ENCODE results near the gene MAPK8. TPM values are rescaled to one million over a fixed set of nuclear protein-coding genes. Genes with fewer than 3 reads are reported as not detected.

Gene MAPK8
- total RNA-seq, 4 donors from 2014 or later = 27.4 to 43.5 (median 36.5) TPM

DNA sequence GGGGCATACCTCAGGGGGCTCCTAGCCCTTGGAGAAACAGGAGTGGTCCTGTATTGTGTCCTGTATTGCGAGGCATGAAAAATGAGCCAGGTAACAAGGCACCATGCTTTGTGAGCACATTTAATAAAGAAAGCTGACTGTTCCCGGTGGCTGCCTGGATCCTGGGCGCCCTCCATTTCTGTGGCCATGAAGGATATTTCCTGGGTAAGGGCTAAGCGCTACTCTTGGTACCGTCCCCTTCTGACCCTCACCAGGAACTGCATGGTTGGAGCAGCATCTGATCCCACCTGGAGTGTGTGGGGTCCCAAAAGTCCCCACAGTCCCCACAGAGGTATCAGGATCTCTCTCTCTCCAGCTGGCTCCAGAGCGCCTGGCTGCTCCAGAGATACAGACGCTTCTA is 139.5 kb downstream of the MAPK8 start:
- no peak for DNase-seq
- Histone ChIP-seq H3K4me1 (no peaks in the 10 kb centered on the region), H3K36me3 (no peaks in the 10 kb centered on the region), H3K27me3 (no peaks in the 10 kb centered on the region), H3K27ac (no peak overlapping the region), H3K9me3 (no peaks in the 10 kb centered on the region), H3K4me3 (no peak overlapping the region)
- intact Hi-C loops (cut with DNase I) = no loop called here
- WGBS, 2 donors = 78 to 87% methylated on average over 3 to 7 of the region's 7 CpGs
- TF ChIP-seq, protein P1, sequence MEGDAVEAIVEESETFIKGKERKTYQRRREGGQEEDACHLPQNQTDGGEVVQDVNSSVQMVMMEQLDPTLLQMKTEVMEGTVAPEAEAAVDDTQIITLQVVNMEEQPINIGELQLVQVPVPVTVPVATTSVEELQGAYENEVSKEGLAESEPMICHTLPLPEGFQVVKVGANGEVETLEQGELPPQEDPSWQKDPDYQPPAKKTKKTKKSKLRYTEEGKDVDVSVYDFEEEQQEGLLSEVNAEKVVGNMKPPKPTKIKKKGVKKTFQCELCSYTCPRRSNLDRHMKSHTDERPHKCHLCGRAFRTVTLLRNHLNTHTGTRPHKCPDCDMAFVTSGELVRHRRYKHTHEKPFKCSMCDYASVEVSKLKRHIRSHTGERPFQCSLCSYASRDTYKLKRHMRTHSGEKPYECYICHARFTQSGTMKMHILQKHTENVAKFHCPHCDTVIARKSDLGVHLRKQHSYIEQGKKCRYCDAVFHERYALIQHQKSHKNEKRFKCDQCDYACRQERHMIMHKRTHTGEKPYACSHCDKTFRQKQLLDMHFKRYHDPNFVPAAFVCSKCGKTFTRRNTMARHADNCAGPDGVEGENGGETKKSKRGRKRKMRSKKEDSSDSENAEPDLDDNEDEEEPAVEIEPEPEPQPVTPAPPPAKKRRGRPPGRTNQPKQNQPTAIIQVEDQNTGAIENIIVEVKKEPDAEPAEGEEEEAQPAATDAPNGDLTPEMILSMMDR (IDR thresholded peaks at IDR 0.05) = no peak
- no peak for TF ChIP-seq POLR2A (IDR thresholded peaks at IDR 0.05)

DNA sequence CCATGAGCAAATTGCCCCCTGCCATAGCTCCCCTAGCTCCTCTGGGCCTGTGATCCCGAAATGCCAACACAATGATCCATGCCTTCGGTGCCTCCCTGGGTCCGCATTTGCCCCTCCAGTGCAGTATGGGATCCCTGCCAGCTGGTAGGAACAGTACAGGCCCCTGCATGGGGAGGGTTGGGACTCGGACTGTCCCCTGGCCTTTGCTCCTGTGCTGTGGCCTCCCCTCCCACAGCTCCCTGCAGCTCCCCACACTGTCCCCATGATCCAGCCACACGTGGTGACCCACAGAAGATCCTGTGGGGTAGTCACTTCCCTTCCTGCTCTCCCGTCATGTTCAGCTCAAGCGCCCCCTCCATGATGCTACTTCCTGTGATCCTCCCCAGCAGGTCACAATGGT is 140.3 kb downstream of the MAPK8 start:
- Histone ChIP-seq H3K4me1 (no peaks in the 10 kb centered on the region), H3K9me3 (no peaks in the 10 kb centered on the region), H3K27me3 (no peaks in the 10 kb centered on the region), H3K36me3 (no peaks in the 10 kb centered on the region), H3K27ac (no peak overlapping the region), H3K4me3 (no peak overlapping the region)
- intact Hi-C loops (cut with DNase I) = no loop called here
- WGBS, 2 donors = 79 to 100% methylated on average over 1 to 7 of the region's 7 CpGs
- DNase-seq = no peak
- no peak for TF ChIP-seq POLR2A (IDR thresholded peaks at IDR 0.05)
- TF ChIP-seq, protein P1 (IDR thresholded peaks at IDR 0.05) = no peak

DNA sequence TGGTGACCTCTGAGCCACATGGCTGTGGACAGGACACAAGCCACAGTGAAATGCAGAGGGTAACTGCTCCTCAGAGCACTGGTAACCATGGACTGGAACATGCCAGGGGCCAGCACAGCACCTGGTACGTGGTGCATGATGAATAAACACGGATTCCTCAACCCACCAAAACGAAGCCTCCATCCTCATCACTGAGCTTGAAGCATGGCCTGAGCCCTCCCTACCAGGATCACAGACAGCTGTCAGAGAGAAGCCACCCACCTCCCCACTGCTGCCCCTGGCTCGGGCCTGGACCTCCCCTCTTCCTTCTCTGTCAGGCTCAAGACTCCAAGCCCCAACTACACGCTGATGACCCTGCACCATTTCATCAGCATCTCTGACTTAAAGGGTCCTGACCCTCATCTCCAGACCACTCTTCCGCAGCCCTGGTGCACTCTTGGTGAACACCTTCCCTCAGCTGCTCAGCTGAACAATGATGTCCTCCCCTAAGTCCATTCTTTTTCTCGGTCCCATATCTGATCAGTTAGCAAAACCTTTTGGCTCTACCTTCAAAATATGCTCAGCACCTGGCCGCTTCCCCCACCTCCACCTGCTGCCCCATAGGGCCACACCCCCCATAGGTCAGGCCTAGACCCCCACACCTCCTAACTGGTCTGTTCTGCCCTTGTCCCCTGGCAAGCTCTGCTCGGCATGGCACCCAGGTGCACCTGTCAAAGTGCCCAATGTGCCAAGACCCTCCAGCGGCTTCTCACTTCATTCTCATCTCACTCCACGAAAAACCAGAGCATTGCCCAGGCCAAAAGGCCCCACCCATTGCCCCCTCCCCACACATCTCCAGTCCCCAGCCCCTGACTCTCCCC is 141.1 kb downstream of the MAPK8 start:
- Histone ChIP-seq H3K36me3 (no peaks in the 10 kb centered on the region), H3K27ac (no peak overlapping the region), H3K4me1 (no peaks in the 10 kb centered on the region), H3K27me3 (no peaks in the 10 kb centered on the region), H3K4me3 (no peak overlapping the region), H3K9me3 (no peaks in the 10 kb centered on the region)
- intact Hi-C loops (cut with DNase I) = no loop called here
- no peak for DNase-seq
- 89 to 92% methylated on average over 11 of the region's 11 CpGs for WGBS, 2 donors
- no peak for TF ChIP-seq POLR2A (IDR thresholded peaks at IDR 0.05)
- TF ChIP-seq, protein P1 (IDR thresholded peaks at IDR 0.05) = no peak

DNA sequence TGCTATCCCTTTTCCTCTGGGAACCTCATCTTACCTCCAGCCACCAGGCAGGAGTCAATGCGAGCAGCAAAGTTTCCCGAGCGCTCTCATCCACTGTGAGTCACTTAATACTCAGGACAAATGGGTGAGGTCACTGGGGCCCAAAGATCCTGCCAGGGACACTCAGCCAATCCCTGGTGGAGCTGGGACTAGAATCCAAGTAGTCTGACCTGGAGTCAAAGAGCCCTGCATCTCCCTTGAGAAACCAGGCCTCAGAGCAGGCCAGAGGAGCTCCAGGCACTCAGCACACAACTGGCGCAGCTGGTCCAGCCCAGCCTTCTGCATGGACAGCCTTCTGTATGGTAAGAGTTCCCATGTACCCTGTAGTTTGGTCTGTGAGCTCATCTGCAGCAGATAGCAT is 142.3 kb downstream of the MAPK8 start:
- no peak overlapping the region for H3K4me3 ChIP-seq
- H3K36me3 ChIP-seq = no peaks in the 10 kb centered on the region
- intact Hi-C loops (cut with DNase I) = no loop called here
- no peaks in the 10 kb centered on the region for H3K4me1 ChIP-seq
- no peak overlapping the region for H3K27ac ChIP-seq
- no peak for DNase-seq
- H3K27me3 ChIP-seq = no peaks in the 10 kb centered on the region
- H3K9me3 ChIP-seq = no peaks in the 10 kb centered on the region
- TF ChIP-seq, protein P1 (IDR thresholded peaks at IDR 0.05) = no peak
- no peak for TF ChIP-seq POLR2A (IDR thresholded peaks at IDR 0.05)
- WGBS, 2 donors = 100% methylated on average over 2 of the region's 4 CpGs

DNA sequence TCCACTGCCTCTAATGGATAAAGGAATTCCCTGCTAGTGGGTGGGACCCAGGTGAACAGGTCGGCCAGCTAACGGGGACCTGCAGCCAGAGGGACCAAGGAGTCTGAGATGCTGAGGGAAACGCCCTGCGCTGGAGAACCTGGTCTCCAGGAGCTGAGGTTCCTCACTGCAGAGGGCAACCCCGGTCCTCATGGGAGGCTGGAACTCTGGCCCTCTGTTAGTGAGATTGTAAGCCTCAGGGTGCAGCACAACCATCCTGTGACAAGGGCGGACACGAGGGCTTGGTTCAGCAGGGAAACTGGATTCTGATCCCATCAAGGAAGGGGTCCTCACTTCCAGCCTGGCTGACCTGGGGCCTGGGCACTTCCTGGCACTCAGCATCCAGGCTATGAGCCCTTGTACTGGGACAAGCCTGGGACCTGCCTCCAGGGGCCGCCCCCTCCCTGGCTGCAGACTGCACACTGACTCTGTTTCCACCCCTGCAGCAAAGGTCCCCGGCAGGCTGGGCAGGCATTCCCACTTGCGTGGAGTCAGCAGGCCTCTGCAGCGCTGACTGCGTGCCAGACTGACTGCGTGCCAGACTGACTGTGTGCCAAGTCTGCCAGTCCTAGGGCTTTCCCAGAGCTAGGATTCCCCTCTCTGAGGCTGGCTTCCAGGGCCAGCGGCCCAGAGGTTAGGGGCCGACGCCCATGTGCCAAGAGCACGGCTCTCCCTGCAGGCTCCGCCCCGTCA is 143.2 kb downstream of the MAPK8 start:
- no peaks in the 10 kb centered on the region for H3K36me3 ChIP-seq
- H3K27me3 ChIP-seq = no peaks in the 10 kb centered on the region
- 71% methylated on average over 5 of the region's 19 CpGs; no CpG with 5 or more reads in 1 of the 2 donors for WGBS, 2 donors
- H3K9me3 ChIP-seq = no peaks in the 10 kb centered on the region
- no peak for DNase-seq
- no peaks in the 10 kb centered on the region for H3K4me1 ChIP-seq
- no peak for TF ChIP-seq POLR2A (IDR thresholded peaks at IDR 0.05)
- TF ChIP-seq, protein P1 (IDR thresholded peaks at IDR 0.05) = no peak
- H3K4me3 ChIP-seq = no peak overlapping the region
- intact Hi-C loops (cut with DNase I) = no loop called here
- H3K27ac ChIP-seq = no peak overlapping the region
